ENCODE measurements around the gene MYO1A. TPM values are rescaled to one million over a fixed set of nuclear protein-coding genes. Genes with fewer than 3 reads are reported as not detected.

The MYO1A gene
- total and polyA plus RNA-seq, 10 of the 15 experiments (the other 5 are each of a cell fraction or from before 2014, with no cell fraction given) = 0.01 to 0.34 (median 0.15) TPM; not detected in 2

DNA sequence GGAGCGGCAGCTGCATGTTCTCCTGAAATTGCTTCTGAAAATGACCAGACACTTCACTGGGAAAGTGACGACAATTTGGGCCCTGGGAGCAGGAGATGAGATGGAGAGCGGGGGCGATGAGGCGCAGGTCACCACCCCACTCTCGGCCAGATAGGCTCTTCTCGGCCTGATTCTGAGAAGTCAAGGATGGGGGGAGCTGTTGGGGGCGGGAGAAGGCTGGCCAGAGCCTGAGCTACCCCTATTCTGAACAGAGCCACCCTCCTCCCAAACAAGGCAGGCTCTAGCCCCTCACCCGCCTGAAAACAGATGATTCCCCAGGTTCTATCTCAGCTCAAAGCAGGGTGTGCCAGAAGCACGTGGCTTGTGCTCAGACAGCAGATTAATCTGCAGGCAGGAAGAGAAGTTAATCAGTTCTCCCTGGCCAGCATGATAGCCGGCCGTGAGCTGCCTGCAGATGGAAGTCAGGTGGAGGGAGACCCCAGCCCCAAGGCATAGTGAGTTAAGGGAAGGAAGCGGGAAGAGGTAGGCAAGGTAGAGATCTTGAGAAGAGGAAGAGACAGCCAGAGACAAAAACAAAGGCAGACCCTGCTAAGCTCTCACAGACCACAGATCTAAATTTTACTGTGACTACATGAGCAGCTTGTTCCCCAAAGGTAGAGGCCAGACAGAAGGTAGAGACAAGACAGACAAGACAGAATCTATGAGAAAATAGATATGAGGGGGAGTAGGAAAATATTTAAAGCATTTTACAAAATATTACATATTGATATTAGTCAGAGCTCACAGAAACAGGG, 22.7 kb downstream of the MYO1A start:
- ATAC-seq (no peak), FAIRE-seq (no peak), DNase-seq (ENCODE audit: low read depth, low spot score) (no peak)
- ChIA-PET RAD21 (ENCODE audit: unreplicated experiment) (interaction anchor here (0.5 to 2.0 kb wide), 4 partner anchors 9 to 270 kb away, joined by 3 to 9 read pairs (median 5); partner anchors contain the start of gene STAT6), POLR2A (interaction anchor here (0.5 to 1.0 kb wide), 2 partner anchors 9 to 454 kb away, joined by 5 to 7 read pairs; no protein-coding TSS in a partner anchor), CTCF (interaction anchor here (0.7 to 2.0 kb wide), 11 partner anchors 9 to 156 kb away, joined by 3 to 8 read pairs (median 4); no protein-coding TSS in a partner anchor), SMC1A (ENCODE audit: uncharacterized antibody, unreplicated experiment) (interaction anchor here (1.0 to 1.9 kb wide), 3 partner anchors 10 to 85 kb away, joined by 3 to 8 read pairs (median 5); no protein-coding TSS in a partner anchor)
- Histone ChIP-seq H3K79me2 (ENCODE audit: control insufficient read depth, insufficient read depth, low read length) (no peaks in the 10 kb centered on the region), H3K4me2 (ENCODE audit: control insufficient read depth, insufficient read depth) (no peak overlapping the region), H4K20me1 (ENCODE audit: control insufficient read depth, insufficient read depth) (no peaks in the 10 kb centered on the region), H3K4me3 (no peak overlapping the region), H3K36me3 (ENCODE audit: control insufficient read depth in 2 of 2, insufficient read depth in 2 of 2, low read length in 1 of 2) (no peaks in the 10 kb centered on the region), H3K4me1 (ENCODE audit: control insufficient read depth, insufficient read depth, low read length) (peaks cover 11% of the 10 kb centered on the region), H3K27me3 (replicated peaks in 1 of 2; ENCODE audit: control insufficient read depth in 2 of 2, insufficient read depth in 2 of 2, low read length in 1 of 2) (no peaks in the 10 kb centered on the region; a peak in 1 of 4 replicates), H3K9me3 (replicated peaks; ENCODE audit: control insufficient read depth, insufficient read depth, low read length) (no peaks in the 10 kb centered on the region), H3K9ac (ENCODE audit: control insufficient read depth, insufficient read depth, low read length) (no peak overlapping the region), H2AFZ (ENCODE audit: control insufficient read depth, low read depth, low read length) (no peak overlapping the region), H3K27ac (ENCODE audit: control insufficient read depth, insufficient read depth) (no peak overlapping the region)
- TF ChIP-seq, protein P1, sequence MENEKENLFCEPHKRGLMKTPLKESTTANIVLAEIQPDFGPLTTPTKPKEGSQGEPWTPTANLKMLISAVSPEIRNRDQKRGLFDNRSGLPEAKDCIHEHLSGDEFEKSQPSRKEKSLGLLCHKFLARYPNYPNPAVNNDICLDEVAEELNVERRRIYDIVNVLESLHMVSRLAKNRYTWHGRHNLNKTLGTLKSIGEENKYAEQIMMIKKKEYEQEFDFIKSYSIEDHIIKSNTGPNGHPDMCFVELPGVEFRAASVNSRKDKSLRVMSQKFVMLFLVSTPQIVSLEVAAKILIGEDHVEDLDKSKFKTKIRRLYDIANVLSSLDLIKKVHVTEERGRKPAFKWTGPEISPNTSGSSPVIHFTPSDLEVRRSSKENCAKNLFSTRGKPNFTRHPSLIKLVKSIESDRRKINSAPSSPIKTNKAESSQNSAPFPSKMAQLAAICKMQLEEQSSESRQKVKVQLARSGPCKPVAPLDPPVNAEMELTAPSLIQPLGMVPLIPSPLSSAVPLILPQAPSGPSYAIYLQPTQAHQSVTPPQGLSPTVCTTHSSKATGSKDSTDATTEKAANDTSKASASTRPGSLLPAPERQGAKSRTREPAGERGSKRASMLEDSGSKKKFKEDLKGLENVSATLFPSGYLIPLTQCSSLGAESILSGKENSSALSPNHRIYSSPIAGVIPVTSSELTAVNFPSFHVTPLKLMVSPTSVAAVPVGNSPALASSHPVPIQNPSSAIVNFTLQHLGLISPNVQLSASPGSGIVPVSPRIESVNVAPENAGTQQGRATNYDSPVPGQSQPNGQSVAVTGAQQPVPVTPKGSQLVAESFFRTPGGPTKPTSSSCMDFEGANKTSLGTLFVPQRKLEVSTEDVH (IDR thresholded peaks at IDR 0.05; ENCODE audit: low read depth, partially characterized antibody) = no peak
- TF ChIP-seq KAT2A (conservative IDR thresholded peaks at IDR 0.05; ENCODE audit: control insufficient read depth, low read depth, low read length) = no peak
- no peak for TF ChIP-seq YBX1 (IDR thresholded peaks at IDR 0.05)
- TF ChIP-seq, protein P2, sequence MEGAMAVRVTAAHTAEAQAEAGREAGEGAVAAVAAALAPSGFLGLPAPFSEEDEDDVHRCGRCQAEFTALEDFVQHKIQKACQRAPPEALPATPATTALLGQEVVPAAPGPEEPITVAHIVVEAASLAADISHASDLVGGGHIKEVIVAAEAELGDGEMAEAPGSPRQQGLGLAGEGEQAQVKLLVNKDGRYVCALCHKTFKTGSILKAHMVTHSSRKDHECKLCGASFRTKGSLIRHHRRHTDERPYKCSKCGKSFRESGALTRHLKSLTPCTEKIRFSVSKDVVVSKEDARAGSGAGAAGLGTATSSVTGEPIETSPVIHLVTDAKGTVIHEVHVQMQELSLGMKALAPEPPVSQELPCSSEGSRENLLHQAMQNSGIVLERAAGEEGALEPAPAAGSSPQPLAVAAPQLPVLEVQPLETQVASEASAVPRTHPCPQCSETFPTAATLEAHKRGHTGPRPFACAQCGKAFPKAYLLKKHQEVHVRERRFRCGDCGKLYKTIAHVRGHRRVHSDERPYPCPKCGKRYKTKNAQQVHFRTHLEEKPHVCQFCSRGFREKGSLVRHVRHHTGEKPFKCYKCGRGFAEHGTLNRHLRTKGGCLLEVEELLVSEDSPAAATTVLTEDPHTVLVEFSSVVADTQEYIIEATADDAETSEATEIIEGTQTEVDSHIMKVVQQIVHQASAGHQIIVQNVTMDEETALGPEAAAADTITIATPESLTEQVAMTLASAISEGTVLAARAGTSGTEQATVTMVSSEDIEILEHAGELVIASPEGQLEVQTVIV (IDR thresholded peaks at IDR 0.05; ENCODE audit: borderline replicate concordance, partially characterized antibody) = no peak
- TF ChIP-seq ZNF24 (IDR thresholded peaks at IDR 0.05) = no peak
- TF ChIP-seq, protein P3, sequence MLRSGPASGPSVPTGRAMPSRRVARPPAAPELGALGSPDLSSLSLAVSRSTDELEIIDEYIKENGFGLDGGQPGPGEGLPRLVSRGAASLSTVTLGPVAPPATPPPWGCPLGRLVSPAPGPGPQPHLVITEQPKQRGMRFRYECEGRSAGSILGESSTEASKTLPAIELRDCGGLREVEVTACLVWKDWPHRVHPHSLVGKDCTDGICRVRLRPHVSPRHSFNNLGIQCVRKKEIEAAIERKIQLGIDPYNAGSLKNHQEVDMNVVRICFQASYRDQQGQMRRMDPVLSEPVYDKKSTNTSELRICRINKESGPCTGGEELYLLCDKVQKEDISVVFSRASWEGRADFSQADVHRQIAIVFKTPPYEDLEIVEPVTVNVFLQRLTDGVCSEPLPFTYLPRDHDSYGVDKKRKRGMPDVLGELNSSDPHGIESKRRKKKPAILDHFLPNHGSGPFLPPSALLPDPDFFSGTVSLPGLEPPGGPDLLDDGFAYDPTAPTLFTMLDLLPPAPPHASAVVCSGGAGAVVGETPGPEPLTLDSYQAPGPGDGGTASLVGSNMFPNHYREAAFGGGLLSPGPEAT (IDR thresholded peaks at IDR 0.05; ENCODE audit: low read depth) = no peak
- no peak for TF ChIP-seq SP1 (IDR thresholded peaks at IDR 0.05; ENCODE audit: low read depth, low read length)
- no peak for TF ChIP-seq HDAC2 (IDR thresholded peaks at IDR 0.05)
- TF ChIP-seq SMARCA5 (IDR thresholded peaks at IDR 0.05) = no peak
- TF ChIP-seq NFIC (IDR thresholded peaks at IDR 0.05; ENCODE audit: low read depth, low read length) = no peak
- TF ChIP-seq NR2C1 (IDR thresholded peaks at IDR 0.05) = no peak
- intact Hi-C loops (cut with micrococcal nuclease; ENCODE audit: unreplicated experiment) (no loop called here), in situ Hi-C loops (cut with MboI) (no loop called here)
- WGBS (ENCODE audit: insufficient coverage, insufficient replicate concordance, low lambda C conversion rate, missing lambda C conversion rate) = 50% methylated on average over 13 of the region's 13 CpGs
- BruUV-seq (replicated peaks) = no TSS peak

Data from GM12878 (cell line).